T-cell (primary cell): ENCODE measurements around the gene SCAP. TPM values are rescaled to one million over a fixed set of nuclear protein-coding genes. Genes with fewer than 3 reads are reported as not detected.

Experiments
- ATAC-seq, 4 experiments: fragments of 200-7000 bp in 3 of 4; fragments of 150-1000 bp in 1 of 4; cut with Tn5 transposase; replicated peaks in 1 of 4; 1 replicate in 3 of 4; 2 replicates in 1 of 4; pipeline ENCODE4 v1.10.0; 2021; ENCODE audit warnings: moderate library complexity in 3 of 4, mild to moderate bottlenecking in 2 of 4, moderate number of reproducible peaks in 1 of 4
- CTCF ChIA-PET, 2 donors: fragments of 300-600 bp; sonication (Branson Sonifier 250); formaldehyde crosslinking; loops; one replicate each; lab custom pipeline; 2022; ENCODE audit warnings: antibody characterized with exemption in 2 of 2; lab: Charles Lee
- POLR2A ChIA-PET, 2 donors: fragments of 300-600 bp; sonication (Branson Sonifier 250); formaldehyde crosslinking; loops; one replicate each; lab custom pipeline; 2022; ENCODE audit warnings: antibody characterized with exemption in 2 of 2; lab: Charles Lee
- DNase-seq, 35 experiments: peaks; one replicate each; pipeline versions ENCODE4 v3.0.0 to v3.0.0-alpha.2; 2013 to 2023
- H3K27ac ChIP-seq: one replicate; pipeline ENCODE4 v1.5.1; 2013; ENCODE audit warnings: low read length
- H3K27me3 ChIP-seq, 2 experiments: replicated peaks in 1 of 2; 1 replicate in 1 of 2; 2 replicates in 1 of 2; pipeline versions ENCODE4 v1.6.1 to v1.7.0; 2013; ENCODE audit warnings: low read length in 1 of 2, mixed read lengths in 1 of 2; ENCODE audit not compliant: control insufficient read depth in 2 of 2, insufficient read depth in 2 of 2; ENCODE audit errors: extremely low read depth in 1 of 2
- H3K36me3 ChIP-seq, 2 donors: 1 replicate in 1 of 2; 2 replicates in 1 of 2; pipeline versions ENCODE4 v1.6.1 to v1.7.0; 2013; ENCODE audit warnings: low read length in 1 of 2; ENCODE audit not compliant: control insufficient read depth in 2 of 2, insufficient read depth in 1 of 2; ENCODE audit errors: extremely low read depth in 1 of 2
- H3K4me1 ChIP-seq, 2 experiments: 1 replicate in 1 of 2; 2 replicates in 1 of 2; pipeline versions ENCODE4 v1.6.1 to v1.7.0; 2013; ENCODE audit warnings: low read length in 2 of 2, mixed read lengths in 1 of 2; ENCODE audit not compliant: insufficient read depth in 2 of 2, control insufficient read depth in 1 of 2; ENCODE audit errors: extremely low read depth in 1 of 2
- H3K4me3 ChIP-seq, 2 donors: 1 replicate in 1 of 2; 2 replicates in 1 of 2; pipeline versions ENCODE4 v1.5.1 to v1.7.0; 2013; ENCODE audit warnings: mild to moderate bottlenecking in 2 of 2, low read length in 1 of 2, moderate library complexity in 1 of 2; ENCODE audit not compliant: control insufficient read depth in 1 of 2; ENCODE audit errors: extremely low read depth in 1 of 2
- H3K9me3 ChIP-seq: 2 replicates; pipeline ENCODE4 v1.7.0; 2013
- H3K27ac Mint-ChIP-seq, 2 donors: one replicate each; pipeline ENCODE4 v1.8.0; 2020 to 2021; ENCODE audit warnings: mild to moderate bottlenecking in 2 of 2, mixed read lengths in 2 of 2
- H3K27me3 Mint-ChIP-seq, 2 donors: one replicate each; pipeline ENCODE4 v1.8.0; 2021 to 2022; ENCODE audit warnings: mixed read lengths in 2 of 2
- H3K36me3 Mint-ChIP-seq: one replicate; pipeline ENCODE4 v1.8.0; 2021; ENCODE audit warnings: mixed read lengths
- H3K4me1 Mint-ChIP-seq, 3 donors: one replicate each; pipeline ENCODE4 v1.8.0; 2020 to 2022; ENCODE audit warnings: mixed read lengths in 3 of 3, mild to moderate bottlenecking in 1 of 3
- H3K4me3 Mint-ChIP-seq, 3 donors: one replicate each; pipeline ENCODE4 v1.8.0; 2020 to 2022; ENCODE audit warnings: mild to moderate bottlenecking in 3 of 3, mixed read lengths in 3 of 3, moderate library complexity in 3 of 3
- H3K9me3 Mint-ChIP-seq, 3 donors: one replicate each; pipeline ENCODE4 v1.8.0; 2020 to 2022; ENCODE audit warnings: mixed read lengths in 3 of 3
- WGBS: methylation state at CpG from one replicate; pipeline ENCODE4 v1.1.5; 2013; ENCODE audit warnings: missing lambda C conversion rate; ENCODE audit not compliant: insufficient coverage; 5-methylcytosine and 5-hydroxymethylcytosine counted together
- total RNA-seq, 35 experiments: library from RNA in 6 of 35; stranded (reverse) in 6 of 35; fragments of 120-200 nt in 1 of 35; gene quantifications; one replicate each; pipeline versions ENCODE4 v1.2.1 to v1.2.4 and lab custom pipeline; 2013 to 2026

Gene SCAP
- total RNA-seq, 5 donors from 2014 or later (not counting 1 experiment from before 2014, with no cell fraction given) = 86.6 to 108 (median 95.3) TPM

DNA sequence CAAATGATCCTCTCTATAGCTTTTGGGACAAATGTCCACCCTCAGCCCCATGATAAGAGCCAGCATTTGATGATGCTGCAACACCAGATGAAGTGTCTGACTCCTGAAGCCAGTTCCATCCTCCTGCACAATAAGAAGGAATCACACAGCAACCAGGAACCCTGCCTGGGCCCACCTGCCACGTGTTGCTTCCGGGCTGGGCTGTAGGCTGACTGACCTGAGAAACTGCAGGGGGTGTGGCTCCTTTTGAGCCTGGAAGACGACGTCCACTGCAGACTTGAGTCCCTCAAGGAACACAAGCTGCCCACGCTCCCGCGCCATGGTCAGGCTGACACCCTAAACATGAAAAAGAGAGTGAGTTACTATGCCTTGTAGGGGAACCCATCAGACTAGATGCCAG lies 28.4 kb upstream of the SCAP start:
- H3K4me3 Mint-ChIP-seq = no peak overlapping the region
- no peaks in the 10 kb centered on the region for H3K9me3 Mint-ChIP-seq
- ChIA-PET CTCF (no interaction called here), POLR2A (no interaction called here)
- no peak overlapping the region for H3K27ac Mint-ChIP-seq
- no peak overlapping the region for H3K4me3 ChIP-seq
- H3K4me1 Mint-ChIP-seq = peaks cover 0 to 7% (median 0%) of the 10 kb centered on the region in 3 donors
- WGBS = 98% methylated on average over 7 of the region's 7 CpGs
- H3K36me3 ChIP-seq = peaks cover 19 to 58% of the 10 kb centered on the region in 2 donors
- H3K27ac ChIP-seq = no peak overlapping the region
- H3K27me3 Mint-ChIP-seq = no peaks in the 10 kb centered on the region
- DNase-seq (no peak), ATAC-seq (no peak)
- H3K27me3 ChIP-seq = no peaks in the 10 kb centered on the region
- no peaks in the 10 kb centered on the region for H3K4me1 ChIP-seq
- H3K9me3 ChIP-seq = no peaks in the 10 kb centered on the region
- H3K36me3 Mint-ChIP-seq = peaks cover 43% of the 10 kb centered on the region

DNA sequence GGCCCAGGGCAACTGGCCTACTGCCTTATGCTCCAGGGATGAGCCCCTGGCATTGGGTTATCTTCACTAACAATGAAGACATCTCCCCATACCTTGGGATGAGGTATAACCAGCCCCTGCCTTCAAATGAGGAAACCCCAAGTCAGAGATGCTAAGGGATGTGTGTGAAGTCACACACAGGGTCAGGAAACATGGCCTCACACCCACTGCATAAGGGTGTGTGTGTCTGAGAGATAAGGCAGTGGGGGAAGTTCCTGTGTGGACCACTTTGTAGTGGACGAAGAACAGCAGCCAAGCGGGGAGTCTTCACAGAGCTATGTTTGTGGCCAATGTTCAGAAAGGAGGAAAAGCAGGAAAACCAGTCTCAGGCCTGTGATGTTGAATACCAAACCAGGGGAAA lies 27.3 kb upstream of the SCAP start:
- 86% methylated on average over 2 of the region's 2 CpGs for WGBS
- DNase-seq (no peak), ATAC-seq (no peak)
- H3K4me1 ChIP-seq = no peaks in the 10 kb centered on the region
- no peak overlapping the region for H3K4me3 ChIP-seq
- no peak overlapping the region for H3K27ac ChIP-seq
- no peaks in the 10 kb centered on the region for H3K9me3 Mint-ChIP-seq
- no peaks in the 10 kb centered on the region for H3K27me3 Mint-ChIP-seq
- H3K4me3 Mint-ChIP-seq = no peak overlapping the region
- no peak overlapping the region for H3K27ac Mint-ChIP-seq
- POLR2A ChIA-PET = no interaction called here
- CTCF ChIA-PET = interaction anchor here in 1 of 2 donors (0.8 kb wide), 1 partner anchor 1803 kb away, joined by 3 read pairs; no protein-coding TSS in a partner anchor
- H3K9me3 ChIP-seq = no peaks in the 10 kb centered on the region
- H3K27me3 ChIP-seq = no peaks in the 10 kb centered on the region
- H3K36me3 Mint-ChIP-seq = peaks cover 48% of the 10 kb centered on the region
- peaks cover 23 to 65% of the 10 kb centered on the region in 2 donors for H3K36me3 ChIP-seq
- peaks cover 0 to 5% (median 2%) of the 10 kb centered on the region in 3 donors for H3K4me1 Mint-ChIP-seq

DNA sequence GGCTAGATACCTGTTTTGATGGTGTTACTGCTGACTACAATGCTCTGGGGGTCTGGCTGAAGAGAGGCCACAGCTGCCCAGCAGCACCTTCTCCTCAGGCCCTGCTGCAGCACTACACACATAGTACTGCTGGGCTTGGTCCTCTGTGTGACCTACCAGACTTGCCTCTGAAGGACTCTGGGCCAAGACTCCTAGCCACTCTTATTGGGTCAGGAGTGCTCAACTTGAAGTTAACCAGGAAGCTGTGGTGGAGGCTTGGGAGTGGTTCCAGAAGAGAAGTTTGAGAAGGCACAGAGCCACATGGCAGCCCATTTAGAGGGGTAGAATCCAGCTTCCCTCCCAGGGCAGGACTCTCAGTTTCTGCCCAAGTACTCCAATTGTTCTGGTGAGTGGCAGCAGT lies 21.2 kb upstream of the SCAP start:
- Mint-ChIP-seq H3K27me3 (no peaks in the 10 kb centered on the region), H3K4me1 (peaks cover 0 to 2% (median 0%) of the 10 kb centered on the region in 3 donors), H3K36me3 (peaks cover 44% of the 10 kb centered on the region), H3K4me3 (no peak overlapping the region), H3K27ac (no peak overlapping the region), H3K9me3 (no peaks in the 10 kb centered on the region)
- Histone ChIP-seq H3K4me3 (no peak overlapping the region), H3K27me3 (no peaks in the 10 kb centered on the region), H3K9me3 (no peaks in the 10 kb centered on the region), H3K4me1 (no peaks in the 10 kb centered on the region), H3K36me3 (peaks cover 25 to 62% of the 10 kb centered on the region in 2 donors), H3K27ac (no peak overlapping the region)
- DNase-seq (no peak), ATAC-seq (no peak)
- ChIA-PET CTCF (no interaction called here), POLR2A (no interaction called here)

DNA sequence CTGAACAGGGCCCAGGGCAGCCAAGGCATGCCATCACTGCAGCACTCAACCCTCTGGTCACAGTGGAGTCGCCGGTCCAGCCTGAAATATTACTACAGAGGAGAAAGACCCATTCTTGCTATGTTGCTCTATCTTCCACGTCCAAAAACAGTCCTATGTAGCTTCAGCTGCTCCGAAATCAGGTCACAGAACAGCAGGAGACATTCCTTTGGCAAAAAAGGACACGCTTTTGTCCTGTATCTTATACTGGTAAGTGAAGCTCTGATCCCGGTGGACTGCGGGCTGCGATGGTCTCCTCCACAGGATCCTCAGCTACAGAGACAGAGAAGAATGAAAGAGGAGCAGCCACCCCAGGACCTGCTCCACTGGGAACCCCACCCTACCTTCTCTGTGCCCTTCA lies 20.1 kb upstream of the SCAP start:
- POLR2A ChIA-PET = no interaction called here
- no peak for ATAC-seq
- H3K36me3 Mint-ChIP-seq = peaks cover 37% of the 10 kb centered on the region

DNA sequence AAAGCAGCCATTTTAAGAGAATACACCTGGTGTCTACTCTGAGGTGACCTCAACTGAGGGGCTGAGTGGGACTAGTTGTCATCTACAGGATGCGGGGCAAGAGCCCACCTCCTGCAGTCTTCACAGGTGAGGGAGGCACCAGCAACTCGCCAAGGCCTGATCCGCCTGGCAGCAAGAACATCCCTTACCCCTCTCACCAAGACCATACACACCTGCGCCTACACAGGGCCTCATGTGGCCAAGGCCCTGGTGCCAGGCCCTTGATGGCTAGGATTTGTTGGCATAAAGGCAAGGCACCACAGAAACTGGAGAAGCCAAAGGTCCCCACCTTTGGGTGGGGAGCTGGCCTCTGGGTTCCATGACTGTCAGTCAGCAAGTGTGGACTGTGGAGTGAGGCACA lies 19.4 kb upstream of the SCAP start:
- no peak overlapping the region for H3K4me3 ChIP-seq
- no peaks in the 10 kb centered on the region for H3K9me3 ChIP-seq
- peaks cover 16 to 50% of the 10 kb centered on the region in 2 donors for H3K36me3 ChIP-seq
- no peaks in the 10 kb centered on the region for H3K27me3 ChIP-seq
- H3K27me3 Mint-ChIP-seq = no peaks in the 10 kb centered on the region
- CTCF ChIA-PET = no interaction called here
- no peak overlapping the region for H3K27ac ChIP-seq
- no peaks in the 10 kb centered on the region for H3K4me1 ChIP-seq
- DNase-seq (no peak), ATAC-seq (no peak)
- WGBS = no CpG with 5 or more reads among the region's 4 CpGs
- POLR2A ChIA-PET = no interaction called here
- peaks cover 31% of the 10 kb centered on the region for H3K36me3 Mint-ChIP-seq
- H3K4me1 Mint-ChIP-seq = peaks cover 0 to 2% (median 0%) of the 10 kb centered on the region in 3 donors
- no peak overlapping the region for H3K4me3 Mint-ChIP-seq
- no peaks in the 10 kb centered on the region for H3K9me3 Mint-ChIP-seq
- no peak overlapping the region for H3K27ac Mint-ChIP-seq

More for the DNA sequence above, 20.1 kb upstream of the SCAP start:
- H3K27me3 Mint-ChIP-seq = no peaks in the 10 kb centered on the region
- H3K4me3 ChIP-seq = no peak overlapping the region
- peaks cover 0 to 2% (median 0%) of the 10 kb centered on the region in 3 donors for H3K4me1 Mint-ChIP-seq
- H3K27me3 ChIP-seq = no peaks in the 10 kb centered on the region
- peaks cover 22 to 54% of the 10 kb centered on the region in 2 donors for H3K36me3 ChIP-seq
- H3K9me3 Mint-ChIP-seq = no peaks in the 10 kb centered on the region
- H3K4me1 ChIP-seq = no peaks in the 10 kb centered on the region
- no peak overlapping the region for H3K4me3 Mint-ChIP-seq
- no peak overlapping the region for H3K27ac Mint-ChIP-seq
- DNase-seq = no peak
- WGBS = no CpG with 5 or more reads among the region's 8 CpGs
- no peak overlapping the region for H3K27ac ChIP-seq
- CTCF ChIA-PET = no interaction called here
- no peaks in the 10 kb centered on the region for H3K9me3 ChIP-seq

DNA sequence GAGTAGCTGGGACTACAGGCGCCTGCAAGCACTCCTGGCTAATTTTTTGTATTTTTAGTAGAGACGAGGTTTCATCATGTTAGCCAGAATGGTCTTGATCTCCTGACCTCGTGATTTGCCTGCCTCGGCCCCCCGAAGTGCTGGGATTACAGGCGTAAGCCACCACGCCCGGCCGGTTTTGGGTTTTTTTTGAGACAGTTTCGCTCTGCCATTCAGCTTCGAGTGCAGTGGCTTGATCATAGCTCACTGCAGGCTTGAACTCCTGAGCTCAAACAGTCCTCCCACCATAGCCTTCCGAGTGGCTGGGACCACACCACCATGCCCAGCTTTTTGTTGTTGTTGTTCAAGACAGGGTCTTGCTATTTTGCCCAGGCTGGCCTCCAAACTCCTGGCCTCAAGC lies 16.0 kb upstream of the SCAP start:
- Histone ChIP-seq H3K27me3 (no peaks in the 10 kb centered on the region), H3K4me1 (no peaks in the 10 kb centered on the region), H3K9me3 (no peaks in the 10 kb centered on the region), H3K27ac (no peak overlapping the region), H3K36me3 (peaks cover 3 to 27% of the 10 kb centered on the region in 2 donors), H3K4me3 (no peak overlapping the region)
- no peaks in the 10 kb centered on the region for H3K9me3 Mint-ChIP-seq
- no peak for ATAC-seq
- H3K27me3 Mint-ChIP-seq = no peaks in the 10 kb centered on the region
- H3K4me3 Mint-ChIP-seq = no peak overlapping the region
- H3K27ac Mint-ChIP-seq = no peak overlapping the region
- WGBS = 95% methylated on average over 11 of the region's 12 CpGs
- DNase-seq = no peak
- ChIA-PET CTCF (no interaction called here), POLR2A (no interaction called here)
- H3K36me3 Mint-ChIP-seq = peaks cover 15% of the 10 kb centered on the region
- no peaks in the 10 kb centered on the region for H3K4me1 Mint-ChIP-seq

DNA sequence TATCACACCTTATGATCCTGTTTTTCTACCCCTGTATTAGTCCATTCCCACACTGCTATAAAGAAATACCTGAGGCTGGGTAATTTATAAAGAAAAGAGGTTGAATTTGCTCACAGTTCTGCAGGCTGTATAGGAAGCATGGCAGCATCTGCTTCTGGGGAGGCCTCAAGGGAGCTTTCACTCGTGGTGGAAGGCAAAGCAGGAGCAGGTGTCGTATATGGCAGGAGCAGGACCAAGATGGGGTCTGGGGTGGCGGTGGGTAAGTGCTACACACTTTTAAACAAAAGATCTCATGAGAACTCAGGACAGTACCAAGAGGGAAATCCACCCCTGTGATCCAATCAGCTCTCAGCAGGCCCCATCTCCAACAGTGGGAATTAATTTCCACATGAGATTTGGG lies 15.4 kb upstream of the SCAP start:
- DNase-seq = no peak
- no peak overlapping the region for H3K27ac ChIP-seq

More for the DNA sequence above, 15.4 kb upstream of the SCAP start:
- H3K4me1 ChIP-seq = no peaks in the 10 kb centered on the region
- no peaks in the 10 kb centered on the region for H3K27me3 ChIP-seq
- no peaks in the 10 kb centered on the region for H3K4me1 Mint-ChIP-seq
- H3K4me3 ChIP-seq = no peak overlapping the region
- no peak for ATAC-seq
- no peak overlapping the region for H3K27ac Mint-ChIP-seq
- peaks cover 3 to 22% of the 10 kb centered on the region in 2 donors for H3K36me3 ChIP-seq
- H3K27me3 Mint-ChIP-seq = no peaks in the 10 kb centered on the region
- no peak overlapping the region for H3K4me3 Mint-ChIP-seq
- 83% methylated on average over 1 of the region's 3 CpGs for WGBS
- H3K36me3 Mint-ChIP-seq = peaks cover 12% of the 10 kb centered on the region
- no peaks in the 10 kb centered on the region for H3K9me3 ChIP-seq
- no peaks in the 10 kb centered on the region for H3K9me3 Mint-ChIP-seq
- CTCF ChIA-PET = no interaction called here
- POLR2A ChIA-PET = no interaction called here
